A549 (cell line): ENCODE measurements around the gene IL17D. TPM values are rescaled to one million over a fixed set of nuclear protein-coding genes. Genes with fewer than 3 reads are reported as not detected.

Source experiments
- ATAC-seq, 2 experiments: fragments of 200-7000 bp in 1 of 2; fragments of >200 bp in 1 of 2; cut with Nextera tagmentation in 1 of 2; cut with Tn5 transposase in 1 of 2; 3 replicates each; pipeline versions ENCODE4 v1.8.0 to v1.9.1; 2018 to 2020; ENCODE audit warnings: mild to moderate bottlenecking in 1 of 2, moderate library complexity in 1 of 2
- CTCF ChIA-PET: fragments of 300-600 bp; sonication (Branson Sonifier 250); formaldehyde crosslinking; extraction: SDS; loops from one replicate; lab custom pipeline; 2021; ENCODE audit warnings: antibody characterized with exemption, inconsistent platforms; lab: Yijun Ruan, JAX
- POLR2A ChIA-PET: fragments of 350-600 bp; formaldehyde crosslinking; extraction: SDS; loops from one replicate; lab custom pipeline; 2021; ENCODE audit warnings: antibody characterized with exemption, inconsistent platforms; lab: Yijun Ruan, JAX
- DNase-seq, 2 experiments: peaks; one replicate each; pipeline versions ENCODE4 v3.0.0 to v3.0.0-alpha.2; 2011 to 2016; ENCODE audit warnings: low read depth in 1 of 2, low spot score in 1 of 2
- FAIRE-seq: peaks from 2 replicates; lab custom pipeline; 2011; peaks lifted over from hg19 to GRCh38; lab: Jason Lieb, UNC
- H3K27ac ChIP-seq, 2 experiments: fragments of >200 bp; sonication (Bioruptor Twin); formaldehyde crosslinking; 3 replicates each; pipeline ENCODE4 v1.5.1; 2016 to 2017
- H3K4me1 ChIP-seq: fragments of >200 bp; sonication (Bioruptor Twin); formaldehyde crosslinking; 3 replicates; pipeline ENCODE4 v1.6.1; 2016
- H3K4me2 ChIP-seq: fragments of >200 bp; sonication (Bioruptor Twin); formaldehyde crosslinking; 3 replicates; pipeline ENCODE4 v1.6.1; 2016
- H3K4me3 ChIP-seq: fragments of >200 bp; sonication (Bioruptor Twin); formaldehyde crosslinking; 3 replicates; pipeline ENCODE4 v1.5.1; 2016
- H3K9me3 ChIP-seq: fragments of >200 bp; sonication (Bioruptor Twin); formaldehyde crosslinking; 3 replicates; pipeline ENCODE4 v1.6.1; 2016
- BCL3 ChIP-seq: fragments of >200 bp; sonication (Bioruptor Twin); formaldehyde crosslinking; IDR thresholded peaks from 3 replicates; pipeline ENCODE4 v1.6.1; 2016
- BHLHE40 ChIP-seq: IDR thresholded peaks from 2 replicates; pipeline ENCODE4 v1.6.1; 2012; ENCODE audit warnings: low read depth, low read length, inconsistent platforms
- CBX2 ChIP-seq: fragments of 200-600 bp; sonication (generic); IDR thresholded peaks from 2 replicates; pipeline ENCODE4 v1.6.1; 2016; ENCODE audit warnings: low read depth, mild to moderate bottlenecking, borderline replicate concordance
- CEBPB ChIP-seq, 2 experiments: fragments of >200 bp in 1 of 2; sonication (Bioruptor Twin) in 1 of 2; formaldehyde crosslinking in 1 of 2; IDR thresholded peaks; 2 replicates each; pipeline ENCODE4 v1.6.1; 2012 to 2016
- CHD2 ChIP-seq: fragments of 150-350 bp; IDR thresholded peaks from 2 replicates; pipeline ENCODE4 v1.6.1; 2014; ENCODE audit warnings: low read length; ENCODE audit not compliant: partially characterized antibody
- CHD4 ChIP-seq: fragments of 200-600 bp; sonication (generic); IDR thresholded peaks from 2 replicates; pipeline ENCODE4 v1.6.1; 2016; ENCODE audit warnings: antibody characterized with exemption, mild to moderate bottlenecking, borderline replicate concordance
- GATA3 ChIP-seq: IDR thresholded peaks from 2 replicates; pipeline ENCODE4 v1.6.1; 2012; ENCODE audit warnings: borderline replicate concordance
- HEYL ChIP-seq: fragments of 250-450 bp; sonication (Bioruptor Pico); IDR thresholded peaks from 2 replicates; pipeline ENCODE4 v1.8.0; 2021; ENCODE audit warnings: mild to moderate bottlenecking, moderate library complexity
- HOXB13 ChIP-seq: fragments of 250-450 bp; sonication (Bioruptor Pico); IDR thresholded peaks from 2 replicates; pipeline ENCODE4 v1.5.0; 2020; ENCODE audit warnings: low read depth, mild to moderate bottlenecking, moderate library complexity
- JUN ChIP-seq, 2 experiments: fragments of >200 bp; sonication (Bioruptor Twin); formaldehyde crosslinking; IDR thresholded peaks; 2 replicates in 1 of 2; 3 replicates in 1 of 2; pipeline ENCODE4 v1.6.1; 2016 to 2017
- JUNB ChIP-seq: fragments of >200 bp; sonication (Bioruptor Twin); formaldehyde crosslinking; IDR thresholded peaks from 2 replicates; pipeline ENCODE4 v1.6.1; 2016
- MAX ChIP-seq: IDR thresholded peaks from 2 replicates; pipeline ENCODE4 v1.6.1; 2012
- MYC ChIP-seq: IDR thresholded peaks from 2 replicates; pipeline ENCODE4 v1.6.1; 2012; ENCODE audit warnings: mild to moderate bottlenecking, inconsistent platforms, low read length, improper control_type of control experiment, borderline replicate concordance
- NPAS2 ChIP-seq: fragments of 250-450 bp; sonication (Bioruptor Pico); IDR thresholded peaks from 2 replicates; pipeline ENCODE4 v1.8.0; 2022; ENCODE audit warnings: mild to moderate bottlenecking, moderate library complexity, borderline replicate concordance
- NR3C1 ChIP-seq: fragments of >200 bp; sonication (Bioruptor Twin); formaldehyde crosslinking; IDR thresholded peaks from 3 replicates; pipeline ENCODE4 v1.6.1; 2017
- PHF8 ChIP-seq: fragments of 200-600 bp; sonication (generic); IDR thresholded peaks from 2 replicates; pipeline ENCODE4 v1.6.1; 2016; ENCODE audit warnings: low read depth, mild to moderate bottlenecking, antibody characterized with exemption, moderate library complexity, borderline replicate concordance
- POLR2A ChIP-seq: IDR thresholded peaks from 2 replicates; pipeline ENCODE4 v1.6.1; 2012; ENCODE audit warnings: mild to moderate bottlenecking, low read length
- RARB ChIP-seq: fragments of 250-450 bp; sonication (Bioruptor Pico); IDR thresholded peaks from 2 replicates; pipeline ENCODE4 v1.8.0; 2021; ENCODE audit warnings: mild to moderate bottlenecking, moderate library complexity
- RCOR1 ChIP-seq: fragments of 150-350 bp; IDR thresholded peaks from 2 replicates; pipeline ENCODE4 v1.6.1; 2014; ENCODE audit warnings: antibody characterized with exemption, low read length, low read depth
- RFX5 ChIP-seq: fragments of 450-650 bp; IDR thresholded peaks from 2 replicates; pipeline ENCODE4 v1.7.1; 2014; ENCODE audit warnings: antibody characterized with exemption, mild to moderate bottlenecking, moderate library complexity
- RNF2 ChIP-seq: fragments of 200-600 bp; sonication (generic); IDR thresholded peaks from 2 replicates; pipeline ENCODE4 v1.6.1; 2016; ENCODE audit warnings: low read depth, mild to moderate bottlenecking, antibody characterized with exemption, moderate library complexity, borderline replicate concordance
- SMC3 ChIP-seq: fragments of >200 bp; sonication (Bioruptor Twin); formaldehyde crosslinking; IDR thresholded peaks from 3 replicates; pipeline ENCODE4 v1.6.1; 2018; ENCODE audit warnings: inconsistent platforms
- SREBF2 ChIP-seq: fragments of 450-650 bp; IDR thresholded peaks from 2 replicates; pipeline ENCODE4 v1.6.1; 2014; ENCODE audit warnings: mild to moderate bottlenecking, moderate library complexity
- TFCP2L1 ChIP-seq: fragments of 250-450 bp; sonication (Bioruptor Pico); IDR thresholded peaks from 2 replicates; pipeline ENCODE4 v1.5.0; 2021; ENCODE audit warnings: mild to moderate bottlenecking
- ZC3H11A ChIP-seq: fragments of 450-650 bp; IDR thresholded peaks from 2 replicates; pipeline ENCODE4 v1.6.1; 2014; ENCODE audit warnings: antibody characterized with exemption, mild to moderate bottlenecking
- ZNF302 ChIP-seq: fragments of 250-450 bp; sonication (Bioruptor Pico); IDR thresholded peaks from 2 replicates; pipeline ENCODE4 v1.9.0; 2021; ENCODE audit warnings: inconsistent platforms, mild to moderate bottlenecking, moderate library complexity
- ZSCAN20 ChIP-seq: fragments of 250-450 bp; sonication (Bioruptor Pico); IDR thresholded peaks from 2 replicates; pipeline ENCODE4 v1.8.0; 2022; ENCODE audit warnings: mild to moderate bottlenecking, moderate library complexity
- WGBS: methylation state at CpG from one replicate; pipeline ENCODE4 v1.1.6; 2017; ENCODE audit errors: missing lambda C conversion rate; 5-methylcytosine and 5-hydroxymethylcytosine counted together
- polyA plus RNA-seq, 4 experiments: library from polyadenylated mRNA; depleted of rRNA in 3 of 4; stranded (reverse); fragments of >200 nt; fragmentation: RNase III in 1 of 4; extraction: RNeasy Plus Mini Kit Qiagen cat#74134 plus additional on column Dnase treatment in 1 of 4; gene quantifications; 2 replicates in 3 of 4; 3 replicates in 1 of 4; pipeline ENCODE4 v1.2.3, GENCODE V29; 2011 to 2017
- TF ChIP-seq, protein P1 (sequence below): IDR thresholded peaks from 2 replicates; pipeline ENCODE4 v1.6.1; 2012
- TF ChIP-seq, protein P2 (sequence below): fragments of >200 bp; sonication (Bioruptor Twin); formaldehyde crosslinking; IDR thresholded peaks from 2 replicates; pipeline ENCODE4 v1.6.1; 2016
- TF ChIP-seq, protein P3 (sequence below): fragments of 150-350 bp; IDR thresholded peaks from 2 replicates; pipeline ENCODE4 v1.6.1; 2014; ENCODE audit warnings: low read depth, mild to moderate bottlenecking, low read length

The IL17D gene
- polyA plus RNA-seq, 2 of the 4 experiments (the other 2 are of a cell fraction): 0.30 to 0.44 TPM

DNA sequence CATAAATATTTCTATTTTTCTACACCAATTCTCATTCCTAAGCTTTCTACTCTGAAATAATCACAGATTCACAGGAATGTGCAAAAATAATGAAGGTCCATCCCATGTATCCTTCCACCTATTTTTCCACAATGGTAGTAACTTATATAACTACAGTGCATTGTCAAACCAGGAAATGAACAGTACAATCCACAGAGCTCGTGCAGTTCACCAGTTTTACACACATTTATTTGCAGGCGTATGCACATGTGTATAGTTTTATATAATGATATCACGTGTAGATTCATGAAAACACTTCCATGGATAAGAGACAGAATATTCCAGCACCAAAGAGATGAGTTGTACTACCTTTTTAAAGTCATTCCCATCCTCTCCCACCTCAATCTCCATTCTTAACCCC, 57.4 kb downstream of the IL17D start:
- TF ChIP-seq JUN (IDR thresholded peaks at IDR 0.05) (no peak), GATA3 (no peak), NR3C1 (no peak), JUNB (no peak), CEBPB (IDR thresholded peaks at IDR 0.05) (no peak), PHF8 (no peak), MYC (no peak), ZSCAN20 (CRISPR knock-in tag) (no peak), HEYL (no peak), CHD4 (no peak), SREBF2 (no peak), BCL3 (no peak), NPAS2 (CRISPR knock-in tag) (no peak), RNF2 (no peak), HOXB13 (no peak), CBX2 (no peak)
- TF ChIP-seq, protein P1, sequence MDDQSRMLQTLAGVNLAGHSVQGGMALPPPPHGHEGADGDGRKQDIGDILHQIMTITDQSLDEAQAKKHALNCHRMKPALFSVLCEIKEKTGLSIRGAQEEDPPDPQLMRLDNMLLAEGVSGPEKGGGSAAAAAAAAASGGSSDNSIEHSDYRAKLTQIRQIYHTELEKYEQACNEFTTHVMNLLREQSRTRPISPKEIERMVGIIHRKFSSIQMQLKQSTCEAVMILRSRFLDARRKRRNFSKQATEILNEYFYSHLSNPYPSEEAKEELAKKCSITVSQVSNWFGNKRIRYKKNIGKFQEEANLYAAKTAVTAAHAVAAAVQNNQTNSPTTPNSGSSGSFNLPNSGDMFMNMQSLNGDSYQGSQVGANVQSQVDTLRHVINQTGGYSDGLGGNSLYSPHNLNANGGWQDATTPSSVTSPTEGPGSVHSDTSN: no peak
- TF ChIP-seq, protein P2, sequence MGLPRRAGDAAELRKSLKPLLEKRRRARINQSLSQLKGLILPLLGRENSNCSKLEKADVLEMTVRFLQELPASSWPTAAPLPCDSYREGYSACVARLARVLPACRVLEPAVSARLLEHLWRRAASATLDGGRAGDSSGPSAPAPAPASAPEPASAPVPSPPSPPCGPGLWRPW: no peak
- POLR2A ChIA-PET: no interaction called here
- H3K27ac ChIP-seq: no peak overlapping the region
- no peak for FAIRE-seq
- CTCF ChIA-PET: no interaction called here
- no peak for ATAC-seq
- WGBS: 75% methylated on average over 3 of the region's 3 CpGs
- no peak overlapping the region for H3K4me2 ChIP-seq
- DNase-seq: no peak
- no peaks in the 10 kb centered on the region for H3K4me1 ChIP-seq
- no peak overlapping the region for H3K4me3 ChIP-seq
- no peaks in the 10 kb centered on the region for H3K9me3 ChIP-seq

- H3K4me1 ChIP-seq: no peaks in the 10 kb centered on the region
- 94% methylated on average over 2 of the region's 2 CpGs for WGBS
- H3K27ac ChIP-seq: no peak overlapping the region
- no peak for TF ChIP-seq RARB
- no peak for TF ChIP-seq HEYL
- TF ChIP-seq GATA3: no peak
- TF ChIP-seq BHLHE40: no peak
- POLR2A ChIA-PET: interaction anchor here (0.6 kb wide), 1 partner anchor 102 kb away, joined by 5 read pairs; no protein-coding TSS in a partner anchor
- DNase-seq: no peak
- H3K4me2 ChIP-seq: no peak overlapping the region
- CTCF ChIA-PET: interaction anchor here (1.2 kb wide), 1 partner anchor 55 kb away, joined by 3 read pairs; no protein-coding TSS in a partner anchor
- H3K9me3 ChIP-seq: peaks cover 6% of the 10 kb centered on the region; the same call in 1 of the 3 replicates
- no peak overlapping the region for H3K4me3 ChIP-seq
- no peak for ATAC-seq
- no peak for FAIRE-seq
These were observed 63.9 kb downstream of the IL17D start for GRCh38 chr13:20767309-20767943.

- no peak for ATAC-seq
- TF ChIP-seq RCOR1: no peak
- TF ChIP-seq ZNF302: no peak
- TF ChIP-seq SMC3: no peak
- TF ChIP-seq, protein P3, sequence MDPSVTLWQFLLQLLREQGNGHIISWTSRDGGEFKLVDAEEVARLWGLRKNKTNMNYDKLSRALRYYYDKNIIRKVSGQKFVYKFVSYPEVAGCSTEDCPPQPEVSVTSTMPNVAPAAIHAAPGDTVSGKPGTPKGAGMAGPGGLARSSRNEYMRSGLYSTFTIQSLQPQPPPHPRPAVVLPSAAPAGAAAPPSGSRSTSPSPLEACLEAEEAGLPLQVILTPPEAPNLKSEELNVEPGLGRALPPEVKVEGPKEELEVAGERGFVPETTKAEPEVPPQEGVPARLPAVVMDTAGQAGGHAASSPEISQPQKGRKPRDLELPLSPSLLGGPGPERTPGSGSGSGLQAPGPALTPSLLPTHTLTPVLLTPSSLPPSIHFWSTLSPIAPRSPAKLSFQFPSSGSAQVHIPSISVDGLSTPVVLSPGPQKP: no peak
- no peak for TF ChIP-seq TFCP2L1 (CRISPR knock-in tag)
- no peak for TF ChIP-seq MAX
- TF ChIP-seq RFX5: no peak
- TF ChIP-seq JUN (IDR thresholded peaks at IDR 0.05): no peak
- TF ChIP-seq CHD2: no peak
- no peak for TF ChIP-seq NR3C1
- no peak for TF ChIP-seq ZC3H11A
- TF ChIP-seq POLR2A: no peak
- no peak for TF ChIP-seq GATA3
- H3K4me1 ChIP-seq: no peaks in the 10 kb centered on the region
- no peak for FAIRE-seq
- no peak overlapping the region for H3K4me2 ChIP-seq
- CTCF ChIA-PET: no interaction called here
- H3K4me3 ChIP-seq: no peak overlapping the region
- H3K27ac ChIP-seq: no peak overlapping the region
- 77% methylated on average over 2 of the region's 2 CpGs for WGBS
- POLR2A ChIA-PET: no interaction called here
- peaks cover 6% of the 10 kb centered on the region; the same call in 1 of the 3 replicates for H3K9me3 ChIP-seq
- no peak for DNase-seq
These were observed 65.6 kb downstream of the IL17D start for GRCh38 chr13:20769091-20769490.
